Stimulated activated naive CD8-positive, alpha-beta T cell treated with anti-CD3 and anti-CD28 coated beads, Interleukin-15, amount 100 ng/mL, for 72 hours (primary cell): ENCODE measurements around the gene TOP2B.
A peak's percentile ranks its signal among the peaks of the same experiment; 100 is the strongest.

Experiments used
- ATAC-seq: fragments of 150-1000 bp; cut with Tn5 transposase; 2 replicates; pipeline ENCODE4 v1.10.0; 2021; ENCODE audit warnings: mild to moderate bottlenecking, moderate library complexity
- DNase-seq, 2 donors: peaks; one replicate each; pipeline ENCODE4 v3.0.0; 2021 to 2022
- H3K27ac Mint-ChIP-seq, 2 donors: one replicate each; pipeline ENCODE4 v1.8.0; 2022; ENCODE audit warnings: mild to moderate bottlenecking in 2 of 2, mixed read lengths in 2 of 2, moderate library complexity in 2 of 2
- H3K27me3 Mint-ChIP-seq: one replicate; pipeline ENCODE4 v1.8.0; 2022; ENCODE audit warnings: mixed read lengths
- H3K4me1 Mint-ChIP-seq: one replicate; pipeline ENCODE4 v1.8.0; 2022; ENCODE audit warnings: mild to moderate bottlenecking, mixed read lengths
- H3K4me3 Mint-ChIP-seq, 2 donors: one replicate each; pipeline ENCODE4 v1.8.0; 2022; ENCODE audit warnings: mild to moderate bottlenecking in 2 of 2, mixed read lengths in 2 of 2, moderate library complexity in 1 of 2
- H3K9me3 Mint-ChIP-seq, 2 donors: one replicate each; pipeline ENCODE4 v1.8.0; 2022; ENCODE audit warnings: mixed read lengths in 2 of 2

Gene TOP2B

DNA sequence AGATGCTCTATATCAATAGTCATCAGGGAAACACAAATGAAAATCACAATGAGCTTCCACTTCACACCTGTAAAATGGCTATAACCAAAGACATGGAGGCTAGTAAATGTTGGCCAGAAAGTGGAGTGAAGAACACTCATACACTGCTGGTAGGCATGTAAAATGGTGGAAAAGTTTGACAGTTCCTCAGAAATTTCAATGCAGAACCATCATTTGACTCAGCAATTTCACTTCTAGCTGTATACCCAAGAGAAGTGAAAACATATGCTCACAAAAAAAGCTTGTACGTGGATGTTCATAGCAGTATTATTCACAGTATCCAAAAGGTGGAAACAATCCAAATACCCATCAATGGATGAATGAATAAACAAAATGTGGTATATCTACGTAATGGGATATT lies 19.2 kb upstream of the TOP2B start:
- no peaks in the 10 kb centered on the region for H3K4me1 Mint-ChIP-seq
- no peak for DNase-seq
- no peak overlapping the region for H3K4me3 Mint-ChIP-seq
- no peaks in the 10 kb centered on the region for H3K9me3 Mint-ChIP-seq
- peaks cover 9% of the 10 kb centered on the region for H3K27me3 Mint-ChIP-seq
- H3K27ac Mint-ChIP-seq, result no peak overlapping the region
- ATAC-seq, result no peak

- Mint-ChIP-seq H3K9me3 (no peaks in the 10 kb centered on the region), H3K27ac (no peak overlapping the region), H3K4me3 (no peak overlapping the region), H3K27me3 (peaks cover 4% of the 10 kb centered on the region), H3K4me1 (no peaks in the 10 kb centered on the region)
- no peak for DNase-seq
- ATAC-seq, result no peak
These were observed 18.7 kb upstream of the TOP2B start for GRCh38 chr3:25683410-25683809.

GRCh38 chr3:25679642-25680302 lies 15.1 kb upstream of the TOP2B start:
- DNase-seq (no peak), ATAC-seq (no peak)
- Mint-ChIP-seq H3K27ac (no peak overlapping the region), H3K4me1 (no peaks in the 10 kb centered on the region), H3K27me3 (no peaks in the 10 kb centered on the region), H3K4me3 (no peak overlapping the region), H3K9me3 (no peaks in the 10 kb centered on the region)

DNA sequence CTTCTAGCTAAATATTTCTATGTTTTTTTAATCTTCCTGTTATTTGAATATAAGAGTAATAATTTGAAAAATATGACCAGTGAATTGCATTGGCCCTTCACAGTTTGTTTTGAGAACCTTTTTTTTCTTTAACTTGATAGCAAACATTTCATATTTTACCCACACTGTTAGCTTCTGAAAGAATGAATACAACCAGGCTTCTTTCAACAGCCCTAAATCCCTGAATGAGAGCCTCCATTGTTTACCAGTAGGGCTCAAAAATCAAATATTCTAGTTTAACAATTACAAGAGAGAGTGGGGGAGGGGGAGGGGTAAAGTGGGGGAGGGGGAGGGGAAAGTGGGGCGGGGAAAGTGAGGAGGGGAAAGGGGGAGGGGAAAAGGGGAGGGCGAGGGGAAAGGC lies 14.5 kb upstream of the TOP2B start:
- DNase-seq (no peak), ATAC-seq (no peak)
- no peak overlapping the region for H3K4me3 Mint-ChIP-seq
- H3K9me3 Mint-ChIP-seq, result no peaks in the 10 kb centered on the region
- no peak overlapping the region for H3K27ac Mint-ChIP-seq
- H3K27me3 Mint-ChIP-seq, result no peaks in the 10 kb centered on the region
- no peaks in the 10 kb centered on the region for H3K4me1 Mint-ChIP-seq

GRCh38 chr3:25678581-25678980 lies 13.9 kb upstream of the TOP2B start:
- Mint-ChIP-seq H3K27me3 (no peaks in the 10 kb centered on the region), H3K4me3 (no peak overlapping the region), H3K9me3 (no peaks in the 10 kb centered on the region), H3K4me1 (no peaks in the 10 kb centered on the region), H3K27ac (no peak overlapping the region)
- no peak for DNase-seq
- no peak for ATAC-seq

- Mint-ChIP-seq H3K4me1 (no peaks in the 10 kb centered on the region), H3K27me3 (no peaks in the 10 kb centered on the region), H3K27ac (no peak overlapping the region)
These were observed 12.4 kb upstream of the TOP2B start for GRCh38 chr3:25677121-25677520.

DNA sequence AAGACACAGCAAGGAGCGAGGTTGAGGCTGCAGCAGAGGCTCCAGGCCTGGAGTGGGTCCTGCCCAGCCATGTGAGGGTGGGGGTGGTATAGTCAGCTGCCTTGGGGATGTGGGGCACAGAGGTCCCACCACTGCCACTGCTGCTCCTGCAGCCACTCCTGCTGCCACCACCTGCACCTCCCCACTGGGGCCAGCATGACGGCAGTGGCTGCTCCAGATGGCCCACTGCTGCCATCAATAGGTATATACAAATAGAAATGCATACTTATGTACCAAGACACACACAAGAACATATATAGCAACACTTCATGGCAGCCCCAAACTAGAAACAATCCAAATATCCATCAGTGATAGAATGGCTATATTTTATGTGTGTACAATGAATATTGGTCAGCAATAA lies 10.0 kb upstream of the TOP2B start:
- Mint-ChIP-seq H3K27me3 (no peaks in the 10 kb centered on the region), H3K4me3 (no peak overlapping the region), H3K27ac (no peak overlapping the region), H3K9me3 (no peaks in the 10 kb centered on the region), H3K4me1 (peaks cover 11% of the 10 kb centered on the region)
- ATAC-seq, result no peak
- no peak for DNase-seq

More at GRCh38 chr3:25677121-25677520, 12.4 kb upstream of the TOP2B start:
- DNase-seq (no peak), ATAC-seq (no peak)
- H3K9me3 Mint-ChIP-seq, result no peaks in the 10 kb centered on the region
- H3K4me3 Mint-ChIP-seq, result no peak overlapping the region

DNA sequence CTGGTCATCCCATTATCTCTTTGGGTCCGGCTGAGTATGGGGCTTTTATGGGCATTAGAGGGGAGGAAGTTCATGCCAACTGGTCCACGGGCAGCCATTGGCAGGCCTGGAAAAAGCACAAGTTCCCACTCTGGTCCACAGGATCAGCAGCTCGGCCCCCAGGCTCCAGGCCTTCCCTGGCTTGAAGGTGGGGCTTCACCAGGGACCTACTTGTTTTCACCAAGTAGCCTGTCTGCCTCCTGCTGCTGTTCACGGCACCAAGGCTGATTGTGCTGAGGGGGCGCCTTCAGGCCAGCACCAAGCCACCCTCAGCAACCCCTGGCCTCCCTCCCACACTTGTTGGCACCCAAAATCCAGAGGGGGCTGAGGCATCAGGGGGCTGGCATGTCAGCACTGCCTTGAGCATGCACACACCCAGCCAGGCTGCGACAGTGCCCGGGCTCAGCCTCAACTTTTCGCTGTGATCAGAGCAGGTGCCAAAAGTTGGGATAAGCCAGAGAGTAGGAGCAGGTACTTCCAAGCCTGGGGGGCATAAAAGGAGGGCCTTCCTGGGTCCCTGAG lies 9.1 kb upstream of the TOP2B start:
- DNase-seq, result no peak
- H3K9me3 Mint-ChIP-seq, result no peaks in the 10 kb centered on the region
- no peaks in the 10 kb centered on the region for H3K27me3 Mint-ChIP-seq
- no peak overlapping the region for H3K4me3 Mint-ChIP-seq
- ATAC-seq, result no peak
- H3K27ac Mint-ChIP-seq, result no peak overlapping the region
- peaks cover 17% of the 10 kb centered on the region for H3K4me1 Mint-ChIP-seq

GRCh38 chr3:25665315-25666280 lies 891 bp upstream of the TOP2B start:
- peak overlapping the region; percentile 88 to 96 for H3K4me3 Mint-ChIP-seq
- no peaks in the 10 kb centered on the region for H3K9me3 Mint-ChIP-seq
- peak overlapping the region; percentile 97 to 100 for H3K27ac Mint-ChIP-seq
- ATAC-seq, result peak; percentile 57
- peaks cover 54% of the 10 kb centered on the region for H3K4me1 Mint-ChIP-seq
- H3K27me3 Mint-ChIP-seq, result no peaks in the 10 kb centered on the region
- DNase-seq, result peak in 1 of 2 donors; percentile 11

- H3K4me1 Mint-ChIP-seq, result peaks cover 54% of the 10 kb centered on the region
- peak overlapping the region; percentile 97 to 100 for H3K27ac Mint-ChIP-seq
- H3K27me3 Mint-ChIP-seq, result no peaks in the 10 kb centered on the region
These were observed 567 bp downstream of the TOP2B start for GRCh38 chr3:25663869-25664811.

GRCh38 chr3:25663347-25663868 lies 1.3 kb downstream of the TOP2B start:
- no peaks in the 10 kb centered on the region for H3K9me3 Mint-ChIP-seq
- H3K4me3 Mint-ChIP-seq, result peak overlapping the region; percentile 77 to 96
- no peaks in the 10 kb centered on the region for H3K27me3 Mint-ChIP-seq
- ATAC-seq (peak; percentile 42), DNase-seq (peak in 1 of 2 donors; percentile 38)
- peak overlapping the region; percentile 87 to 97 for H3K27ac Mint-ChIP-seq
- H3K4me1 Mint-ChIP-seq, result peaks cover 55% of the 10 kb centered on the region

More at GRCh38 chr3:25663869-25664811, 567 bp downstream of the TOP2B start:
- no peaks in the 10 kb centered on the region for H3K9me3 Mint-ChIP-seq
- peak; percentile 74 to 76 for DNase-seq
- peak overlapping the region; percentile 88 to 96 for H3K4me3 Mint-ChIP-seq
- ATAC-seq, result peak; percentile 54

- Mint-ChIP-seq H3K4me1 (peaks cover 55% of the 10 kb centered on the region), H3K27me3 (no peaks in the 10 kb centered on the region), H3K4me3 (peak overlapping the region; percentile 77 to 96), H3K27ac (peak overlapping the region; percentile 87 to 97), H3K9me3 (no peaks in the 10 kb centered on the region)
- ATAC-seq (no peak), DNase-seq (no peak)
These were observed 1.9 kb downstream of the TOP2B start for GRCh38 chr3:25662736-25663320.

DNA sequence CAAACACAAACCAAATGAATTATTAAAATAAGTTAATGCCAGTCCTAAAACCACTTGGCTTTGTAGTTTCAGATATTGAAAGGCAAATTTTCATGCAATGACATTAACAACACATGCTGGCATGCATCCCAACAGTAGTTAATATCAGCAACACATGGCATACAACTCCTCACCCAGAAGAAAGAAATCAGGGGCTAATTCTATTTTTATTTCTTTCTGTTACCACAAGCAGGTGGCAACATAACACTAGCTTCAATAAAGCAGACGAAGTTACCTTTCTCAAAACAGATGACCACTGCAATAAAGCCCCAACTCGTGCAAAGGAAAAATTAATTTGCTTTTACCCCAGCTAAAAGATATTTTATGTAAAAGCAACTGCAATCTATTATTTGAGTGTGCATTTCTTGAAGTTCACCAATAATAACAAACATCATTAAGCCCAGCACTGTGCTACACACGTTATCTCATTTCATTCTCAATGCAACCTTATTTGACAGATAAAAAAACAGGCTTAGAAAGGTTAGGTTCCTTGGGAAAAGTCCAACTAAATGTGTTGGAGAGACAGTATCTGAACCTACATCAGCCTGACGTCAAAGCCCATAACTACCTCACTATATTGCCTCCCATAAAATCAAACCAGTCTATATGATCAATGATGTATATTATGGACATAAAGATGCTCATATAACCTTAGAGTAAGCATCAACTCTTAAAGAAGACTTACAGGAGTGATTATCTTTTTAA lies 2.8 kb downstream of the TOP2B start:
- Mint-ChIP-seq H3K27ac (no peak overlapping the region), H3K4me1 (peaks cover 60% of the 10 kb centered on the region), H3K4me3 (peak overlapping the region; percentile 67 to 77), H3K9me3 (no peaks in the 10 kb centered on the region), H3K27me3 (no peaks in the 10 kb centered on the region)
- DNase-seq (no peak), ATAC-seq (no peak)

GRCh38 chr3:25658836-25659235 lies 5.9 kb downstream of the TOP2B start:
- Mint-ChIP-seq H3K4me3 (peak overlapping the region; percentile 1 to 8), H3K27me3 (no peaks in the 10 kb centered on the region), H3K4me1 (peaks cover 64% of the 10 kb centered on the region), H3K9me3 (no peaks in the 10 kb centered on the region), H3K27ac (no peak overlapping the region)
- DNase-seq (no peak), ATAC-seq (no peak)
